Stimulated activated naive CD8-positive, alpha-beta T cell treated with anti-CD3 and anti-CD28 coated beads, Interleukin-15, amount 100 ng/mL, for 72 hours (primary cell): ENCODE results near the gene ILRUN.
A peak's percentile ranks its signal among the peaks of the same experiment; 100 is the strongest.
"Not testable (repeated sequence)": the region's sequence is repeated elsewhere in the genome, so short reads cannot be mapped to it uniquely, and the experiment has no call there.

Source experiments
- ATAC-seq: fragments of 150-1000 bp; cut with Tn5 transposase; 2 replicates; pipeline ENCODE4 v1.10.0; 2021; ENCODE audit warnings: mild to moderate bottlenecking, moderate library complexity
- DNase-seq, 2 donors: peaks; one replicate each; pipeline ENCODE4 v3.0.0; 2021 to 2022
- H3K27ac Mint-ChIP-seq, 2 donors: one replicate each; pipeline ENCODE4 v1.8.0; 2022; ENCODE audit warnings: mild to moderate bottlenecking in 2 of 2, mixed read lengths in 2 of 2, moderate library complexity in 2 of 2
- H3K27me3 Mint-ChIP-seq: one replicate; pipeline ENCODE4 v1.8.0; 2022; ENCODE audit warnings: mixed read lengths
- H3K4me1 Mint-ChIP-seq: one replicate; pipeline ENCODE4 v1.8.0; 2022; ENCODE audit warnings: mild to moderate bottlenecking, mixed read lengths
- H3K4me3 Mint-ChIP-seq, 2 donors: one replicate each; pipeline ENCODE4 v1.8.0; 2022; ENCODE audit warnings: mild to moderate bottlenecking in 2 of 2, mixed read lengths in 2 of 2, moderate library complexity in 1 of 2
- H3K9me3 Mint-ChIP-seq, 2 donors: one replicate each; pipeline ENCODE4 v1.8.0; 2022; ENCODE audit warnings: mixed read lengths in 2 of 2

The ILRUN gene

DNA sequence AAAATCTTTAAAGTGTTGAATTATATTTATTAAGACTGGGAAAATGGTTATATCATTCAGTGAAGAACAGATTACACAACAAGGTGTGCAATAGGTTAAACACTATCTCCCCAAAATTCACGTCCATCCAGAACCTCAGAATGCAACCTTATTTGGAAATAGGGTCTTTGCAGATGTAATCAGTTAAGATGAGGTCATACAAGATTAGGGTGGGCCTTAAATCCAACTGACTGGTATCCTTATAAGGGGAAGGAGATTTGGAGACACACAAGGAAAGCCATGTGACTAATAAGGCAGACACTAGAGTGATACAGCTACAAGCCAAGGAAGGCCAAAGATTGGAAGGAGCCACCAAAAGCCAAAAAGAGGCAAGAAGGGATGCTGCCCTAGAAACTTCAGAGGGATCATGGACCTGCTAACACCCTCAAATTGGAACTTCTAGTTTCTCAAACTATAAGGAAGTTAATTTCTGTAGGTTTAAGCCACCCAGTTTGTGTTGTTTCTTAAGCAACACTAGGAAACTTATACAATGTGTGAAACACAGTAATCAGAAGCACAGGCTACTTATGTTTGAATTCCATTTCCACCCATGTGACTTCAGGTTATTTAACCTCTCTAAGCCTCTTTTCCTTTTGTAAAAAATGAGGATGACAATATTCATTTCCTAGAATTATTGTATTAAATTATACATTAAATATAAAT lies 16.9 kb downstream of the ILRUN start:
- H3K27me3 Mint-ChIP-seq = no peaks in the 10 kb centered on the region
- no peak for ATAC-seq
- no peak for DNase-seq
- no peaks in the 10 kb centered on the region for H3K9me3 Mint-ChIP-seq
- peaks cover 33% of the 10 kb centered on the region for H3K4me1 Mint-ChIP-seq
- H3K27ac Mint-ChIP-seq = no peak overlapping the region
- no peak overlapping the region for H3K4me3 Mint-ChIP-seq

- DNase-seq (no peak), ATAC-seq (no peak)
- H3K9me3 Mint-ChIP-seq = no peaks in the 10 kb centered on the region
- no peak overlapping the region for H3K27ac Mint-ChIP-seq
- H3K4me3 Mint-ChIP-seq = no peak overlapping the region
- H3K27me3 Mint-ChIP-seq = no peaks in the 10 kb centered on the region
- H3K4me1 Mint-ChIP-seq = peaks cover 52% of the 10 kb centered on the region
Observed at GRCh38 chr6:34676140-34676539, 20.4 kb downstream of the ILRUN start.

DNA sequence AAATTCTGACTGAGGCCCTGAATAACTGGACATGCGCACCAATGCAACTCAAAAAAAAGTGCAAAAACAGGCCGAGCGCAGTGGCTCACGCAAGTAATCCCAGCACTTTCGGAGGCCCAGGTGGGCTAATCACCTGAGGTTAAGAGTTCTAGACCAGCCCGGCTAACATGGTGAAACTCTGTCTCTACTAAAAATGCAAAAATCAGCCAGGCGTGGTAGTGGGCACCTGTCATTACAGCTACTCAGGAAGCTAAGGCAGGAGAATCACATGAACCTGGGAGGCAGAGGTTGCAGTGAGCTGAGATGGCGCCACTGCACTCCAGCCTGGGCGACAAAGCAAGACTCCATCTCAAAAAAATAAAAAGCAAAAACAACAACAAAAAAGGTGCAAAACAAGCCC lies 21.6 kb downstream of the ILRUN start:
- Mint-ChIP-seq H3K4me1 (peaks cover 54% of the 10 kb centered on the region), H3K4me3 (peak overlapping the region in 1 of 2 donors; percentile 21), H3K27ac (peak overlapping the region in 1 of 2 donors; percentile 63)
- DNase-seq, H3K9me3 Mint-ChIP-seq, ATAC-seq, H3K27me3 Mint-ChIP-seq: not testable (repeated sequence)

GRCh38 chr6:34674268-34674639 lies 22.3 kb downstream of the ILRUN start:
- Mint-ChIP-seq H3K4me3 (peak overlapping the region; percentile 41 to 78), H3K27me3 (no peaks in the 10 kb centered on the region), H3K27ac (peak overlapping the region in 1 of 2 donors; percentile 44), H3K4me1 (peaks cover 54% of the 10 kb centered on the region), H3K9me3 (no peaks in the 10 kb centered on the region)
- DNase-seq (no peak), ATAC-seq (no peak)

GRCh38 chr6:34673064-34673463 lies 23.5 kb downstream of the ILRUN start:
- no peaks in the 10 kb centered on the region for H3K9me3 Mint-ChIP-seq
- peaks cover 54% of the 10 kb centered on the region for H3K4me1 Mint-ChIP-seq

GRCh38 chr6:34672657-34673043 lies 23.9 kb downstream of the ILRUN start:
- DNase-seq (no peak), ATAC-seq (no peak)
- Mint-ChIP-seq H3K9me3 (no peaks in the 10 kb centered on the region), H3K4me3 (peak overlapping the region; percentile 78 to 80), H3K4me1 (peaks cover 54% of the 10 kb centered on the region), H3K27me3 (no peaks in the 10 kb centered on the region), H3K27ac (peak overlapping the region; percentile 77 to 88)

More at GRCh38 chr6:34673064-34673463, 23.5 kb downstream of the ILRUN start:
- Mint-ChIP-seq H3K27me3 (no peaks in the 10 kb centered on the region), H3K27ac (peak overlapping the region; percentile 77 to 88), H3K4me3 (peak overlapping the region; percentile 78 to 80)
- DNase-seq = no peak
- no peak for ATAC-seq

GRCh38 chr6:34671801-34672656 lies 24.5 kb downstream of the ILRUN start:
- peaks cover 55% of the 10 kb centered on the region for H3K4me1 Mint-ChIP-seq
- peak overlapping the region; percentile 78 to 80 for H3K4me3 Mint-ChIP-seq
- DNase-seq (peak; percentile 66 to 85), ATAC-seq (peak; percentile 100)
- no peaks in the 10 kb centered on the region for H3K27me3 Mint-ChIP-seq
- H3K27ac Mint-ChIP-seq = peak overlapping the region; percentile 77 to 88
- no peaks in the 10 kb centered on the region for H3K9me3 Mint-ChIP-seq

- DNase-seq = no peak
Observed at GRCh38 chr6:34671367-34671766, 25.2 kb downstream of the ILRUN start.

DNA sequence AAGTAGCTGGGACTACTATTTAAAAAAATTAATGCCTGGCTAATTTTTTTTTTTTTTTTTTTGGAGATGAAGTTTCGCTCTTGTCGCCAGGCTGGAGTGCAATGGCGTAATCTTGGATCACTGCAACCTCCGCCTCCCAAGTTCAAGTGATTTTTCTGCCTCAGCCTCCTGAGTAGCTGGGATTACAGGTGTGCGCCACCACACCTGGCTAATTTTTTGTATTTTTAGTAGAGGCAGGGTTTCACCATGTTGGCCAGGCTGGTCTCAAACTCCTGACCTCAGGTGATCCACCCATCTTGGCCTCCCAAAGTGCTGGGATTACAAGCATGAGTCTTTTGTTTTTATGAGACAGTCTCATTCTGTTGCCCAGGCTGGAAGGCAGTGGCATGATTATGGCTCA lies 27.8 kb downstream of the ILRUN start:
- H3K27ac Mint-ChIP-seq = not testable (repeated sequence)

More at GRCh38 chr6:34671367-34671766, 25.2 kb downstream of the ILRUN start:
- Mint-ChIP-seq H3K27me3 (no peaks in the 10 kb centered on the region), H3K27ac (peak overlapping the region; percentile 77 to 88), H3K9me3 (no peaks in the 10 kb centered on the region), H3K4me1 (peaks cover 61% of the 10 kb centered on the region), H3K4me3 (peak overlapping the region; percentile 78 to 80)
- ATAC-seq = no peak

GRCh38 chr6:34667481-34668238 lies 28.9 kb downstream of the ILRUN start:
- no peaks in the 10 kb centered on the region for H3K27me3 Mint-ChIP-seq
- DNase-seq (no peak), ATAC-seq (no peak)
- peaks cover 64% of the 10 kb centered on the region for H3K4me1 Mint-ChIP-seq
- no peak overlapping the region for H3K4me3 Mint-ChIP-seq
- H3K9me3 Mint-ChIP-seq = peaks cover 0 to 4% of the 10 kb centered on the region in 2 donors
- H3K27ac Mint-ChIP-seq = no peak overlapping the region

More for the DNA sequence above, 27.8 kb downstream of the ILRUN start:
- H3K4me3 Mint-ChIP-seq, H3K9me3 Mint-ChIP-seq, DNase-seq, ATAC-seq, H3K27me3 Mint-ChIP-seq: not testable (repeated sequence)
- peaks cover 64% of the 10 kb centered on the region for H3K4me1 Mint-ChIP-seq

GRCh38 chr6:34665019-34665418 lies 31.5 kb downstream of the ILRUN start:
- H3K27me3 Mint-ChIP-seq = no peaks in the 10 kb centered on the region
- H3K9me3 Mint-ChIP-seq = peaks cover 0 to 4% of the 10 kb centered on the region in 2 donors
- H3K4me3 Mint-ChIP-seq = peak overlapping the region in 1 of 2 donors; percentile 48
- ATAC-seq (no peak), DNase-seq (no peak)
- peaks cover 52% of the 10 kb centered on the region for H3K4me1 Mint-ChIP-seq
- peak overlapping the region; percentile 19 to 33 for H3K27ac Mint-ChIP-seq

- DNase-seq = no peak
- H3K4me3 Mint-ChIP-seq = peak overlapping the region; percentile 48 to 56
- peak overlapping the region; percentile 89 to 93 for H3K27ac Mint-ChIP-seq
- ATAC-seq = no peak
- H3K4me1 Mint-ChIP-seq = peaks cover 52% of the 10 kb centered on the region
- peaks cover 0 to 4% of the 10 kb centered on the region in 2 donors for H3K9me3 Mint-ChIP-seq
- H3K27me3 Mint-ChIP-seq = no peaks in the 10 kb centered on the region
Observed at GRCh38 chr6:34664256-34664971, 32.2 kb downstream of the ILRUN start.

GRCh38 chr6:34663831-34664255 lies 32.7 kb downstream of the ILRUN start:
- DNase-seq (no peak), ATAC-seq (no peak)
- H3K4me1 Mint-ChIP-seq = peaks cover 56% of the 10 kb centered on the region
- H3K4me3 Mint-ChIP-seq = peak overlapping the region in 1 of 2 donors; percentile 48
- H3K27me3 Mint-ChIP-seq = no peaks in the 10 kb centered on the region
- H3K9me3 Mint-ChIP-seq = peaks cover 0 to 4% of the 10 kb centered on the region in 2 donors
- peak overlapping the region; percentile 84 to 89 for H3K27ac Mint-ChIP-seq

DNA sequence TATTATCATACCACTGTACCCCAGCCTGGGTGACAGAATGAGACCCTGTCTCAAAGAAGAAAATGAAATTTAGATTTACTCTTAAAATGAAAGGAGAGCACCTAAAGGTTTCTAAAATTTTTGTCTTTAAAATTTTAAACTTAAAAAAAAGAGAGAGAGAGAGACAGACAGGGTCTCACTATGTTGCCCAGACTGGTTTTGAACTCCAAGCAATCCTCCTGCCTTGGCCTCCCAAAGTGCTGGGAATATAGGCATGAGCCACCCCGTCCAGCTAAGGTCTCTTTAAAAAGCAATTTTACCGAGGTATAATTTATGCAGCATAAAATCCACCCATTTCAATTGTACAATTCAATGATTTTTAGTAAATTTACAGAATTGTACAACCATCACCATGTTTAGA lies 33.2 kb downstream of the ILRUN start:
- H3K9me3 Mint-ChIP-seq = peaks cover 0 to 4% of the 10 kb centered on the region in 2 donors
- no peak for DNase-seq
- H3K4me1 Mint-ChIP-seq = peaks cover 60% of the 10 kb centered on the region
- no peak for ATAC-seq
- H3K4me3 Mint-ChIP-seq = peak overlapping the region in 1 of 2 donors; percentile 36
- no peaks in the 10 kb centered on the region for H3K27me3 Mint-ChIP-seq
- peak overlapping the region; percentile 34 to 84 for H3K27ac Mint-ChIP-seq

- Mint-ChIP-seq H3K4me1 (peaks cover 72% of the 10 kb centered on the region), H3K27ac (no peak overlapping the region), H3K27me3 (no peaks in the 10 kb centered on the region), H3K4me3 (no peak overlapping the region), H3K9me3 (peaks cover 0 to 4% of the 10 kb centered on the region in 2 donors)
- DNase-seq (no peak), ATAC-seq (no peak)
Observed at GRCh38 chr6:34661357-34661756, 35.2 kb downstream of the ILRUN start.
